HG03060 (cell line): ENCODE data around the gene LMLN.
"Not testable (repeated sequence)": the region's sequence is repeated elsewhere in the genome, so short reads cannot be mapped to it uniquely, and the experiment has no call there.

Experiments
- ATAC-seq: cut with Tn5 transposase; IDR thresholded peaks from one replicate; pipeline ENCODE4 v1.9.1; 2021; ENCODE audit warnings: low read depth, moderate number of reproducible peaks; ENCODE audit not compliant: unreplicated experiment

LMLN gene

DNA sequence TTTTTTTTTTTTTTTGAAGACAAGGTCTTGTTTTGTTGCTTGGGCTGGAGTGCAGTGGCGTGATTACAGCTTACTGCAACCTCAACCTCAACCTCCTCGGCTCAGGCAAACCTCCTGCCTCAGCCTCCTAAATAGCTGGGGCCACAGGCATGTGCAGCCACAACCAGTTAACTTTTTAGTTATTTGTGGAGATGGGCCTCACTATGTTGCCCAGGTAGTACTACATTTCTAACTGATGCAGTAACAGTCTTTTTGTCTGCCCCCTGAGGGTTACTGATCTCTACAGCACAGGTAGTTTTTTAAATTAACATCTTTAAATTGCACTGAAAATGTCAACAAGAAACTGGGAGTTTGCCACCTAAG, 3.4 kb upstream of the LMLN start:
- ATAC-seq = no peak

DNA sequence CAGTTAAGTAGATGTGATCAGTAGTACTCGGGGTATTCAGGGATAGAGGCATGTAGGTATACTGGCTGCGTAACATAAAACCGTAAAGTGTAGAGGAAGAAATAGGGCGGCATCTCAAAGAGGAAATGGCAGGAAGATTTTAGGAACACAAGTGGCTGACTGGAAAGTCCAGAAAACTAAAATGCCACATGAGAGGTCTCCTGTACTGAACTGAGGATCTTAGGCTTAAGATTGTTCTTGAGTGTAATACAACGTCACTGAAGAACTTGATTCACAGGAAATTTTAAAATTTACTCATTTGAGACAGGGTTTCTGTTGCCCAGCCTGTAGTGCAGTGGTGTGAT, 2.3 kb upstream of the LMLN start:
- no peak for ATAC-seq

DNA sequence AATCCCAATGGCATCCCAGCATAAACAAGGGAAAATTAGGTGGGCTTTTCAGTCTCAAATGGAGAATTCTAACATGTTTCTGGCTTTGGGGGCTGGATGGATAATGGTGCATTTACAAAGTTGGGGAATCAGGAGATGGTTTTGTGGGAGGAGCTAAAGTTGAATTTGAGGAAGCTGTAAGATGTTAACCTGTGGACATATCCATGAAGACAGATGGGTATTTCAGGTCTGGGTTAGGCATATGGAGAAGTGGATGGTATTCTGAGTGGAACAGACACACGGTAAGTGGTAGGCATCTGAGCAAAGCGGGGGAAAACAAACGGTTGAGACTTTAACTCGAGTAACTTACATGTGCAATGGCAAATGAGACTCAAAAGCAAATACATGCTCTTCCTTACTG, 1.7 kb upstream of the LMLN start:
- ATAC-seq = no peak

- ATAC-seq = not testable (repeated sequence)
These were observed 1.2 kb upstream of the LMLN start for GRCh38 chr3:197958848-197959247.

DNA sequence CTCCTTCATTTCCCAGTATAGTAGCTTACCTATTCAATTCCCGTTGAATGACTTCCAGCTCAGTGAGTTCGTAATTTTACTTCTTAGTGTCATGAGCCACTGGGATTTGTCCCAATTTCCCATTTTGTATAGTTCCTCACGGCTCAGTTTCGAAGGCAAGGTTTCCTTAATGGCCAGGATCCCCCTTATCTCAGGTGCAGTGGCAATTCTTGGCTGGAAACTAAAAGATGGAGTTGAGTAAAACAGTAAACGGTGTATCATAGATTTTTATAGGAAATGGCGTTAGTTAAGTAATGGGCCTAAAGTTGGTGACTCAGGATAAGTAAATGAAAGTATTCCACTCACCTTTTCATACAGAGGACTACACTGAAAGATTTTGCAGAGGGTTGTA, 522 bp upstream of the LMLN start:
- ATAC-seq = no peak

- no peak for ATAC-seq
These were observed 921 bp downstream of the LMLN start for GRCh38 chr3:197960694-197961581.

DNA sequence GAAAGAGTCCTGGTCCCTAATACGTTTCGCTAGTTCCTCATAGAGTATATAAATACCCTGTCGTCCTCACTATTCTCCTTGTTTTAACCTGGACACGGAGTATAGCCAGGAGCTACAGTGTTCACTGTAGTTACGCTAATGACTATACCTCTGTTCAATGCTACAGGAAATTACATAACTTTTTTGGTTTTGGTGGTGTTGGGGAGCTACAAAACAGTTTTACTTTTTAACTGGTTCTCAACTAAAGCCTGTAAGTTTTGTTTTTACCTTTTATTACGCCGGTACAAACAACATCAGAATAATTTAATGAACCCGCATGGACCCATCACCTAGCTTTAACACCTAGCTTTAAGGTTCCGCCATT, 1.5 kb downstream of the LMLN start:
- ATAC-seq = no peak

GRCh38 chr3:197963019-197963637, 3.1 kb downstream of the LMLN start:
- ATAC-seq = no peak

DNA sequence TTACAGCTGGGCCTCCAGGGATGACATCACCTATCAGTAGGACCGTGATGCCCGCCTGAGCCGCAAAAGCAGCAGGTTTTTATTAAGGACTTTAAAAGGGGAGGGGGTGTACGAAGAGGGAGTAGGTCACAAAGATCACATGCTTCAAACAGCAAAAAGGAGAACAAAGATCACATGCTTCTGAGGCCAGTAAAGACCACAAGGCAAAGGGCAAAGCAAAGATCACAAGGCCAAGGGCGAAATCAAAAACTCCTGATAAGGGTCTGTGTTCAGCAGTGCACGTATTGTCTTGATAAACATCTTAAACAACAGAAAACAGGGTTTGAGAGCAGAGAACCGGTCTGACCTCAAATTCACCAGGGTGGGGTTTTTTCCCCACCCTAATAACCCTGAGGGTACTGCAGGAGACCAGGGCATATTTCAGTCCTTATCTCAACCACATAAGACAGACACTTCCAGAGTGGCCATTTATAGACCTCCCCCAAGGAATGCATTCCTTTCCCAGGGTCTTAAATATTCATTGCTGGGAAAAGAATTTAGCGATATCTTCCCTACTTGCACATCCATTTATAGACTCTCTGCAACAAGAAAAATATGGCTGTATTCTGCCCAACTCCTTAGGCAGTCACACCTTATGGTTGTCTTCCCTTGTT, 7.4 kb downstream of the LMLN start:
- not testable (repeated sequence) for ATAC-seq

- ATAC-seq = no peak
These were observed 10.6 kb downstream of the LMLN start for GRCh38 chr3:197970588-197970987.

DNA sequence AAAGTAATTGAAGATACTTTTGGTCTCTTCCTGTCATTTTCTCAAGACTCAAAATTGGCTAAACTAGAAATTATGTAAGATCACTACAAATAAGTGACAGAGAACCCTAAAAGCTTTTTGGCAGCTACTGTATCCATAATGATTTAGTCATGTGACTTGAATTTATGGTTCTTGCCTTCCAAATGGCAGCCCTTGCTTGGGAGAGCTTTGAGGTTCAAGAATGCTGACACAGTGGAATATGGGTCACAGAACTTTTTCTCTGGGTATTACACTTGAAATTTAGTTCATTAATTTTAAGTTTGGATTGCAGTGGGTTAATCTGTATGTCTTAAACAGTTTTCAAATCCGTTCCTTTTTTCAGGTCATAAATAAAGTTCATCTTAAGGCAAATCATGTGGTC, 14.0 kb downstream of the LMLN start:
- no peak for ATAC-seq

DNA sequence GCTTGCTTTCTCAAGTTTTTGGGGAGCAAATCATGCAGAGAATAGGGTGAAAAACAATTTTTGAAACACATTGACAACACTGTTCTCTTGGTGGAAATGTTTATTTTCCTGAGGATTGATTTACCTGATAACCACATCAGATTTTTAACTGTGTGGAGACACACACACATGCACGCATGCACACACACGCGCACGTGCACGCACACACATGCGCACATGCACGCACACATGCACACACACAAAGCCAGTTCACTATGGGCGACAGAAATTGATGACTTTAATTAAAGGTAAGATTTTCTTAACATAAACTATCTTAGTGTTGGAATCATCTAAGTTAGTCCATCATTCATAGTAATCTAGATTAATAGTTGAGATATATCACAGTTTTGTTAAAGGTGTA, 15.3 kb downstream of the LMLN start:
- no peak for ATAC-seq

DNA sequence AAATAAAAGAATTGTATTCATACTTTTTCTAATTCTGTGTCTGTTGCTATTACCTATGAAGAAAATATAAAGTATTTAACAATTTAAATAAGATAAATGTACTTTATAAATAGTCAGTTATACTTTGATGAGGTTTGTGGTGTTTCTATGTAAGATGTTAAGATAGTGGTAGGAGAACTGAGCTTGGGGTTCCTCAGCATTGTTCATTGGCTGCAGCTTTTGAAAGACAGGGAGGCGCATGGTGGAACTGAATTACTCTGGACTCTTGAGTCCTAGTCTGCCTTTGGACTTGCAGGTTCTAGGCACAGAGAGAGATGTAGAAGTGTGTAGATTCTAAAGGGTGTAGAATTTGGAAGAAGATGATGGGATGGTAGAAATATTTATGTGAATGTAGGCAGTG, 23.1 kb downstream of the LMLN start:
- ATAC-seq = no peak

DNA sequence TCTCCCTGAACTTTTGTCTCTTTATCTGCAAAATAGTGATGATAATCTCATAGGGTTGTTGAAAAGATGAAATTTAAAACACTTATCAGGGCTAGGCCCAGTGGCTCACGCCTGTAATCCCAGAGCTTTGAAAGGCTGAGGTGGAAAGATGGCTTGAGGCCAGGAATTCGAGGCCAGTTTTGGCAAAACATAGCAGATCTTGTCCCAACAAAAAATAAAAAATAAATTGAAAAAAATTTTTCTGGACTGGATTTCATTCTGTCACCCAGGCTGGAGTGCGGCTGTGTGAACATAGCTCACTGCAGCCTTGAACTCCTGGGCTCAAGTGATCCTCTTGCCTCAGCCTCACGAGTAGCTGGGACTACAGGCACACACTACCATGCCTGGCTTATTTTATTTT, 29.6 kb downstream of the LMLN start:
- ATAC-seq = no peak

GRCh38 chr3:197994736-197995135, 34.7 kb downstream of the LMLN start:
- no peak for ATAC-seq

- ATAC-seq = no peak
These were observed 36.8 kb downstream of the LMLN start for GRCh38 chr3:197996855-197997254.

DNA sequence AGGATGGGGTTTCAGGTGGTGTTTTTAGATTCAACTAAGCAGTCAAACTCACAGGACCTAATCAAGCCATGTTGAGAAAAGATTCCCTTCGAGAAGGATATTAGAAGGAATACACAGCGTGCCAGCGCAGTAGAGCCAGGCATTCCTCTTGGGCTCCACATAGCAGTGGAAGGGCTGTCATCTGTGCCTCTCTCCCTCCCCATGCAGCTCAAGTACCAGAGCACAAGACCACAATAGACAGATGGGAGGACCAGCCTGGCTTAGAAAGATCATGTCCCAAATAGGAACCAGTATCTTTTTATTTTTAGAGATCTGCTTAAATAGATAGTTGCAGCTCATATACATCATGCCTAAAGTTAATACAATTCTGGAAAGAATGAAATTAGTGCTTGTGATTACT, 37.9 kb downstream of the LMLN start:
- ATAC-seq = no peak

DNA sequence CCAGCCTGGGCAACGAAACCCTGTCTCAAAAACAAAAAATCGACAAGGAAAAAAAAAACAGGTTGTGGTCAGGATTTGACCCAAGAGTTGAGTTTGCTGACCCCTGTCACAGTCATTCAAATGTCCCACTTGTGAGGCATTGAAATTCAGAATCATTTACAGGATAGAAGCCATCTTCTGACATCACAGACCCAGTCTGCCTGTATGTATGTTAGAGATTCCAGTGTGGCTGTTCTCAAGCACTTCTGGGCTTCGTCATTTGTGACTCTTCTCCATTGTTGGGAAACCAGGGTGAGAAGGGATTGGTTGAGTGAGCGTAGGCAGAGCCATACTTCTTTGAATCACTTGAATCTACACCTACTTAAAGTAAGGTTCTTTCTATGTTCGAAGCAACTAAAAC, 57.1 kb downstream of the LMLN start:
- no peak for ATAC-seq

DNA sequence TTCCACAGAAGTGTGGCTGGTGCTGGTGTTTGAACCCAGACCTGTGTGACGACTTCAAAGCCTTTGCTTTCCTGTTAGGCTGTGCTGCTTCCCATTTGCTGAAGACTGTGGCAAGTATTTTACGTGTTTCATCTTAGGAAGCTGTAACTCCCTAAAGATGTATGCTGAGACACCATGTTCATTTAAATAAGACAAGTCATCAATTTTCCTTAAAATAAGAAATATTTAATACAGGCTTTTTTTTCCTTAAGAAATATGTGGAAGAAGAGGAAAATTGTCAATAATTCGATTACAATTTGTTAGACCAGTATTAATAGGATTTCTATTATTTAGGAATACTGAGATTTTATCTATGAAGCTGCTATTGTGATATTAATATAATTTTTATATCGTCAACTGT, 58.4 kb downstream of the LMLN start:
- no peak for ATAC-seq

GRCh38 chr3:198019115-198019514, 59.1 kb downstream of the LMLN start:
- no peak for ATAC-seq

GRCh38 chr3:198021320-198021719, 61.3 kb downstream of the LMLN start:
- no peak for ATAC-seq

DNA sequence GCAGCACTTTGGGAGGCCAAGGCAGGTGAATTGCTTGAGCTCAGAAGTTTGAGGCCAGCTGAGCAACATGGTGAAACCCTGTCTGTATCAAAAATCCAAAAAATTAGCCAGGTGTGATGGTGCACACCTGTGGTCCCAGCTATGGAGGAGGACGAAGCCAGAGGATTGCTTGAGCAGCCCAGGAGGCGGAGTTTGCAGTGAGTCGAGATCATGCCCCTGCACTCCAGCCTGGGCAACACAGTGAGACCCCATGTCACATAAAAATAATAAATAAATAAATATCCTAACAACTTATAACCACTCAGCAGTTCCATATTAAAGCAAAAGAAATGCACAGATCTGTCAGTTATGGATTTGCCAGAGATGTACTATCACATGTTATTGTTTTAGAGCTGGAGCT, 62.6 kb downstream of the LMLN start:
- ATAC-seq = no peak
